GM12878 (cell line): Measurements from ENCODE around the gene TMEM97.

Source experiments
- CHD2 ChIP-seq: IDR thresholded peaks from 2 replicates; pipeline ENCODE4 v1.6.1; 2011; ENCODE audit warnings: low read depth, low read length, improper control_type of control experiment, borderline replicate concordance
- EP300 ChIP-seq, 2 experiments: fragments of 150-350 bp in 1 of 2; IDR thresholded peaks; 2 replicates each; pipeline ENCODE4 v1.6.1; 2011 to 2012; ENCODE audit warnings: low read depth in 2 of 2, low read length in 2 of 2, borderline replicate concordance in 1 of 2, improper control_type of control experiment in 1 of 2, inconsistent platforms in 1 of 2; ENCODE audit not compliant: control insufficient read depth in 1 of 2
- POLR2AphosphoS5 ChIP-seq: IDR thresholded peaks from 2 replicates; pipeline ENCODE4 v1.6.1; 2011; ENCODE audit warnings: mild to moderate bottlenecking, low read length, inconsistent platforms

GRCh38 chr17:28319598-28319935 lies 567 bp downstream of the TMEM97 start:
- TF ChIP-seq EP300 (IDR thresholded peaks at IDR 0.05; ENCODE audit: borderline replicate concordance in 1 of 2, control insufficient read depth in 1 of 2, low read depth in 2 of 2, low read length in 2 of 2) (no peak), POLR2AphosphoS5 (no peak), CHD2 (no peak)
